Measurements from ENCODE around the gene C16orf87.

C16orf87 gene

DNA sequence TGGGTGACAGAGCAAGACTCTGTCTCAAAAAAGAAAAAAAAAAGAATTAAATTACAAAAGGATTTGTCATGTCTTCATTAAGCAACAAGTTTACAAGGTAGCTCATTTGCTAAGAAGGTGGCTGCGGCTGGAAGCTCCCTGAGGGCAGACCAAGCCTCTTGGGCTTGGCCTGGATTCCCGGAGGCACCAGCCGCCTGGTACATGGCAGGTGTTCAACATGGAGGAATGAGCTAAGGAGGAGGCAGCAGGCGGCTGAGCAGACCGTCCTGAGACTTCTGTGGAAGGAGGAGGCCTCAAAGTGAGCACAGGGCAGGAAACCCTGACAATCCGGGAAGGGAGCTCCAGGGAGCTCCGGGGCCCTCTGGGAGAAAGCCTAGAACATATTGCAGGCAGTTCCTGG lies 79.6 kb downstream of the C16orf87 start:
- in situ Hi-C loops (cut with HindIII; ENCODE audit: low sequenced_read_pairs), result no loop called here
- DNase-seq (ENCODE audit: low read depth, low spot score), result no peak
- TF ChIP-seq CTCF (IDR thresholded peaks at IDR 0.05; ENCODE audit: low read depth, low read length), result no peak
- no peak overlapping the region for H3K4me3 ChIP-seq (ENCODE audit: low read depth, low read length)

DNA sequence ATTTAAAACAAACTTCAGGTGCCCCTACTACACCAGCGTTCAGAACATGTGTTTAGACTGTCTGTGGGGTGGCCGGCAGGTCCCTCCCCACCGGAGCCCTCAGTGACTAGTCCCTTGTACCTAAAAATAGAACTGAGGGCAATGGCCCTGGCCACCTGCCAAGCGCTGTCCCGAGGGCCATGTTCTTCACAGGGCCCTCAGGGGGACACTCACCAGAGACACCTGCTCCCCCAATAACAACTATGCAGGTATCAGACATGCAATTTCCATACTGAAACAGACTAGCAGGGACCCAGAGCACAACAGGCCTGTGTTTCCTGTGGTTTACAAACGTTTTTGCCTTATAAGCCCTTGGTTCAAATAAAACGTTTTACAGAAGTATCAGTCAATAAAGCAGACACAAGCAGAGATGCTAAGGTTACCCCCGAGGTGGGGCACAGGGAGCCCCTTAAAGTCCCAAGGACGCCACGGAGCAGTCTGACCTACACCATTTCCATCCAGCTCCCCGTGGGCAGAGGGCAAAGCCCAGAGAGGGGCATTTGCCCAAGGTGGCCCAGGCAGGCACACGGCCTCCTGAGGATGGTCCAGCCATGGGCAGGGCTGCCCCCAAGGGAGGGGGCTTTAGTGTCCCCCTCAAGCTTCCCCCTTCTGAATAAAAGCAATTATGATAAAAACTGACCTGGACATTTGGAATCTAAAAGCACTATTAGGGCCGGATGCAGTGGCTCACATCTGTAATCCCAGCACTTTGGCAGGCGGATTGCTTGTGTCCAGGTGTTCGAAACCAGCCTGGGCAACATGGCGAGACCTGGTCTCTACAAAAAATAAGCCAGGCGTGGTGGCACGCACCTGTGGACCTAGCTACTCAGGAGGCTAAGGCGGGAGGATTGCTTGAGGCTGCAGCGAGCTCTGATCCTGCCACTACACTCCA lies 81.9 kb downstream of the C16orf87 start:
- no peak for DNase-seq (ENCODE audit: low read depth, low spot score)

DNA sequence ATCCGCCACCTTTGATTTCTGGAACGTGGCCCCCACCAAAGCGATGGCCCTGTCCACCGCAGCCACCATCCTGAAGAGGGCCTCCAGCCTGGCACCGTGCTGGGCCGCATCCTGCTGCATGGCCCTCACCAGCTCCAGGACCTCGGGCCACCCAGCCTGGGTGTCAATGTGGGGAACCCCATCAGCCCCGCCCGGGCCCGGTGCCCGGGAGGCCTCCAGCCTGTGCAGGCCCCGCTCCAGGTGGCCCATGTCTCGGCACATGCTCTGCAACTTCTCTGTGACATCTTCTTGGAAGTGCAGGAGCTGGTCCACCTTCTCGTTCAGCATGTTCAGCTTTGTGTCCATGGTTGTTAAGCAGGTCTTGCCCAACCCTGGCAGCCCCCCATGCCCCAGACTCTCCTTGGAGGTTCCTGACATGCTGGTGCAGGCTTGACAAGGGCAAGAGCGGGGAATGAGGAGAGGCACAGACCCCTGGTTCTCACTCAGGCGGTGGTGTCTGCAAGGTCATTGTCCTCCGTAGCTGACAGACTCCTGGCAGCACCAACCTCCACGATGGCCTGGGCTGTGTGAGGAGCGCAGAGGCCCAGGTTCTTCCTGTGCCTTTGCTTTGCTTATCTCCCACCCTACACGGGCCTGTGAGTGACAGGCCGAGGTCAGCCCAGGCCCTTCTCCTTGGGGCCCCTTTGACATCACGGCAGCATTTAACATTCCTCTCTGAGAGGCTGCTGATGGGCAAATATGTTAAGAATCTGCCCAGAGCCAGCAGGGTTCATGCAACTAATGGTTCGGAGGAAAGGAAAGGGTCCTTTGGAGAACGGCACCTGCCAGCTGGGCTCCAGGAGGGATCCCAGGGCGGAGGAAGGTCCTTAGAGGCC lies 83.0 kb downstream of the C16orf87 start, which contains the start of gene MYLK3:
MYLK3 (minus strand) TSS at position 568 of the 875 bp plus-strand sequence; CDS start at position 417, 151 bp downstream.
- no peak within 1 kb of the TSS for H3K4me3 ChIP-seq (ENCODE audit: low read depth, low read length)
- in situ Hi-C loops (cut with HindIII; ENCODE audit: low sequenced_read_pairs), result no loop called here
- no peak for TF ChIP-seq CTCF (IDR thresholded peaks at IDR 0.05; ENCODE audit: low read depth, low read length)
- DNase-seq (ENCODE audit: low read depth, low spot score), result no peak

More for the DNA sequence above, 81.9 kb downstream of the C16orf87 start:
- no peak for TF ChIP-seq CTCF (IDR thresholded peaks at IDR 0.05; ENCODE audit: low read depth, low read length)
- in situ Hi-C loops (cut with HindIII; ENCODE audit: low sequenced_read_pairs), result no loop called here
- no peak overlapping the region for H3K4me3 ChIP-seq (ENCODE audit: low read depth, low read length)

- in situ Hi-C loops (cut with HindIII; ENCODE audit: low sequenced_read_pairs), result no loop called here
- DNase-seq (ENCODE audit: low read depth, low spot score), result no peak
- no peak overlapping the region for H3K4me3 ChIP-seq (ENCODE audit: low read depth, low read length)
- no peak for TF ChIP-seq CTCF (IDR thresholded peaks at IDR 0.05; ENCODE audit: low read depth, low read length)
These were observed 83.9 kb downstream of the C16orf87 start for GRCh38 chr16:46746821-46747776.
